Measurements from ENCODE around the gene WASF2.

The WASF2 gene

GRCh38 chr1:27513528-27513927 is 23.6 kb upstream of the WASF2 start:
- no peak overlapping the region for H3K27ac ChIP-seq
- TF ChIP-seq ZFX (IDR thresholded peaks at IDR 0.05; ENCODE audit: borderline replicate concordance) (no peak), CTCF (IDR thresholded peaks at IDR 0.05) (no peak)

GRCh38 chr1:27509127-27510080 is 19.4 kb upstream of the WASF2 start:
- no peak overlapping the region for H3K27ac ChIP-seq
- TF ChIP-seq ZFX (IDR thresholded peaks at IDR 0.05; ENCODE audit: borderline replicate concordance) (no peak), CTCF (IDR thresholded peaks at IDR 0.05) (no peak)

- no peak overlapping the region for H3K27ac ChIP-seq
- TF ChIP-seq CTCF (IDR thresholded peaks at IDR 0.05) = peak; percentile 18
- TF ChIP-seq ZFX (IDR thresholded peaks at IDR 0.05; ENCODE audit: borderline replicate concordance) = no peak
These were observed 18.1 kb upstream of the WASF2 start for GRCh38 chr1:27507960-27508665.

GRCh38 chr1:27506703-27507102 is 16.7 kb upstream of the WASF2 start:
- TF ChIP-seq CTCF (IDR thresholded peaks at IDR 0.05) (no peak), ZFX (IDR thresholded peaks at IDR 0.05; ENCODE audit: borderline replicate concordance) (no peak)
- no peak overlapping the region for H3K27ac ChIP-seq

GRCh38 chr1:27505420-27505680 is 15.4 kb upstream of the WASF2 start:
- TF ChIP-seq CTCF (IDR thresholded peaks at IDR 0.05) (no peak), ZFX (IDR thresholded peaks at IDR 0.05; ENCODE audit: borderline replicate concordance) (no peak)
- no peak overlapping the region for H3K27ac ChIP-seq

- no peak for TF ChIP-seq CTCF (IDR thresholded peaks at IDR 0.05)
- TF ChIP-seq ZFX (IDR thresholded peaks at IDR 0.05; ENCODE audit: borderline replicate concordance) = no peak
- H3K27ac ChIP-seq = no peak overlapping the region
These were observed 14.8 kb upstream of the WASF2 start for GRCh38 chr1:27504588-27505419.
